ENCODE data around the gene SLF2. TPM values are rescaled to one million over a fixed set of nuclear protein-coding genes. Genes with fewer than 3 reads are reported as not detected.

The SLF2 gene
- total RNA-seq, 4 donors from 2014 or later = 22.1 to 32.4 (median 25.6) TPM

- H3K9me3 ChIP-seq = no peaks in the 10 kb centered on the region
- ATAC-seq = no peak
- no peaks in the 10 kb centered on the region for H3K36me3 ChIP-seq
- no peaks in the 10 kb centered on the region for H3K4me1 ChIP-seq
- 77% methylated on average over 4 of the region's 7 CpGs; no CpG with 5 or more reads in 1 of the 2 donors for WGBS, 2 donors (ENCODE audit: low coverage in 1 of 2)
- peaks cover 85% of the 10 kb centered on the region for H3K27me3 ChIP-seq
- TF ChIP-seq CTCF (IDR thresholded peaks at IDR 0.05) (no peak), POLR2A (IDR thresholded peaks at IDR 0.05) (no peak), EP300 (IDR thresholded peaks at IDR 0.05) (no peak), POLR2AphosphoS5 (IDR thresholded peaks at IDR 0.05) (no peak)
- H3K27ac ChIP-seq = no peak overlapping the region
- H3K4me3 ChIP-seq = no peak overlapping the region
Observed at GRCh38 chr10:100866010-100866409, 46.8 kb upstream of the SLF2 start.

- no peak for ATAC-seq
- H3K4me1 ChIP-seq = no peaks in the 10 kb centered on the region
- H3K27ac ChIP-seq = no peak overlapping the region
- peaks cover 84% of the 10 kb centered on the region for H3K27me3 ChIP-seq
- H3K36me3 ChIP-seq = no peaks in the 10 kb centered on the region
- no peaks in the 10 kb centered on the region for H3K9me3 ChIP-seq
- H3K4me3 ChIP-seq = no peak overlapping the region
- 18% methylated on average over 11 of the region's 21 CpGs; no CpG with 5 or more reads in 1 of the 2 donors for WGBS, 2 donors (ENCODE audit: low coverage in 1 of 2)
- TF ChIP-seq POLR2A (IDR thresholded peaks at IDR 0.05) = no peak
- no peak for TF ChIP-seq CTCF (IDR thresholded peaks at IDR 0.05)
- no peak for TF ChIP-seq POLR2AphosphoS5 (IDR thresholded peaks at IDR 0.05)
- no peak for TF ChIP-seq EP300 (IDR thresholded peaks at IDR 0.05)
Observed at GRCh38 chr10:100866575-100867098, 46.1 kb upstream of the SLF2 start.

GRCh38 chr10:100867261-100867963 is 45.4 kb upstream of the SLF2 start:
- H3K4me1 ChIP-seq = no peaks in the 10 kb centered on the region
- ATAC-seq = no peak
- peaks cover 82% of the 10 kb centered on the region for H3K27me3 ChIP-seq
- H3K9me3 ChIP-seq = no peaks in the 10 kb centered on the region
- 74 to 84% methylated on average over 7 of the region's 8 CpGs for WGBS, 2 donors (ENCODE audit: low coverage in 1 of 2)
- no peak overlapping the region for H3K27ac ChIP-seq
- TF ChIP-seq EP300 (IDR thresholded peaks at IDR 0.05) (no peak), CTCF (IDR thresholded peaks at IDR 0.05) (no peak), POLR2AphosphoS5 (IDR thresholded peaks at IDR 0.05) (no peak), POLR2A (IDR thresholded peaks at IDR 0.05) (no peak)
- no peak overlapping the region for H3K4me3 ChIP-seq
- no peaks in the 10 kb centered on the region for H3K36me3 ChIP-seq

GRCh38 chr10:100868382-100868781 is 44.4 kb upstream of the SLF2 start:
- Histone ChIP-seq H3K27me3 (peaks cover 82% of the 10 kb centered on the region), H3K27ac (no peak overlapping the region), H3K4me3 (no peak overlapping the region), H3K9me3 (no peaks in the 10 kb centered on the region), H3K36me3 (no peaks in the 10 kb centered on the region), H3K4me1 (no peaks in the 10 kb centered on the region)
- no peak for ATAC-seq
- TF ChIP-seq CTCF (IDR thresholded peaks at IDR 0.05) (no peak), POLR2AphosphoS5 (IDR thresholded peaks at IDR 0.05) (no peak), EP300 (IDR thresholded peaks at IDR 0.05) (no peak), POLR2A (IDR thresholded peaks at IDR 0.05) (no peak)
- WGBS, 2 donors (ENCODE audit: low coverage in 1 of 2) = no CpG with 5 or more reads among the region's 3 CpGs

- TF ChIP-seq POLR2A (IDR thresholded peaks at IDR 0.05) = no peak
- no peak for TF ChIP-seq EP300 (IDR thresholded peaks at IDR 0.05)
- TF ChIP-seq POLR2AphosphoS5 (IDR thresholded peaks at IDR 0.05) = no peak
- no peak for TF ChIP-seq CTCF (IDR thresholded peaks at IDR 0.05)
- Histone ChIP-seq H3K27me3 (peaks cover 80% of the 10 kb centered on the region), H3K4me3 (no peak overlapping the region), H3K27ac (no peak overlapping the region), H3K36me3 (no peaks in the 10 kb centered on the region), H3K9me3 (no peaks in the 10 kb centered on the region), H3K4me1 (no peaks in the 10 kb centered on the region)
- no peak for ATAC-seq
- WGBS, 2 donors (ENCODE audit: low coverage in 1 of 2) = 84% methylated on average over 4 of the region's 4 CpGs; no CpG with 5 or more reads in 1 of the 2 donors
Observed at GRCh38 chr10:100869399-100869798, 43.4 kb upstream of the SLF2 start.
